Measurements from ENCODE around the gene TNFRSF25.

GRCh38 chr1:6498576-6499111 lies 32.7 kb upstream of the TNFRSF25 start:
- TF ChIP-seq POLR2A (IDR thresholded peaks at IDR 0.05; ENCODE audit: low read depth, low read length) (no peak), POLR2AphosphoS5 (IDR thresholded peaks at IDR 0.05; ENCODE audit: low read depth, low read length) (no peak), TAF1 (IDR thresholded peaks at IDR 0.05; ENCODE audit: borderline replicate concordance, low read depth, low read length) (no peak)
